Activated CD4-positive, alpha-beta T cell treated with anti-CD3 and anti-CD28 coated beads for 4 hours (primary cell): ENCODE data around the gene ZNF280D.
"Not testable (repeated sequence)": the region's sequence is repeated elsewhere in the genome, so short reads cannot be mapped to it uniquely, and the experiment has no call there.

Experiments
- DNase-seq, 2 donors: peaks; one replicate each; pipeline ENCODE4 v3.0.0-alpha.2; 2020

Gene ZNF280D

DNA sequence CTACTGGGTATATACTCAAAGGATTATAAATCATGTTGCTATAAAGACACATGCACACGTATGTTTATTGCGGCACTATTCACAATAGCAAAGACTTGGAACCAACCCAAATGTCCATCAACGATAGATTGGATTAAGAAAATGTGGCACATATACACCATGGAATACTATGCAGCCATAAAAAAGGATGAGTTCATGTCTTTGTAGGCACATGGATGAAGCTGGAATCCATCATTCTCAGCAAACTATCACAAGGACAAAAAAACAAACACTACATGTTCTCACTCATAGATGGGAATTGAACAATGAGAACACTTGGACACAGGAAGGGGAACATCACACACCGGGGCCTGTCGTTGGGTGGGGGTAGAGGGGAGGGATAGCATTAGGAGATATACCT lies 23.8 kb downstream of the ZNF280D start:
- DNase-seq = not testable (repeated sequence)

DNA sequence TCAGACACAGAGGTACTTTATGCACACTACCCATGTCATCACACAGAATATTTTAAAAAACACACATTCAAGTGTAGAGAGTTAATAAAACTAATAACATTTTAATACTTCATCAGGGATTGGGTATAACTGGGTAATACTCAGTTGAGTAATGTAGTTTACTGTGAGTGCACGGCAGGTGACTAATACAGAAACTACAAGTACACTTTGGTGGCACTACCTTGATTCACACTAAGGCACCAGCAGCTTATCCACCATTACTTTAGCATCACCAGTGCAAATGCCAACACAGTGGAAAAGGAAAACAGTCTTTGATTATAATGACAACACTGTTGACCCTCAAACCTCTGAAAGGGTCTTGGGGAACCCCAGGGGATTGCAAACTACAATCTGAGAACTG lies 33.6 kb downstream of the ZNF280D start:
- DNase-seq = no peak

DNA sequence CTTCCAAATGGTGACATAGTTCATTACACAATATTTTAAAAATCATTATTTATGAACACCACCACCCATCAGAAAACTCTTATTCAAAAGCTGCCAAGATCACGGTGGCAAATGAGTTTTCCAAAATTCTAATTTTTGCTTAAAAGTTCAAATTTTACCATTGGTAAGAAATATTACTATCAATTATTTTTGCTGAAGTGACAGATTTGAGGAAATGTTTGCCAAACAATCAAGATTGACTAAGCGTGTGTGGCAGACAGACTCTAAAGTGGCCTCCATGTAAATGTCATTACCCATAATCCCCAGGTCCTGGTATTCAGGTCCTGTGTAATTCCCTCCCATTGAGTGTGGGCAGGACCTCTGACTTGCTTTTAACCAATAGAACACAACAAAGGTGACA lies 35.0 kb downstream of the ZNF280D start:
- no peak for DNase-seq

DNA sequence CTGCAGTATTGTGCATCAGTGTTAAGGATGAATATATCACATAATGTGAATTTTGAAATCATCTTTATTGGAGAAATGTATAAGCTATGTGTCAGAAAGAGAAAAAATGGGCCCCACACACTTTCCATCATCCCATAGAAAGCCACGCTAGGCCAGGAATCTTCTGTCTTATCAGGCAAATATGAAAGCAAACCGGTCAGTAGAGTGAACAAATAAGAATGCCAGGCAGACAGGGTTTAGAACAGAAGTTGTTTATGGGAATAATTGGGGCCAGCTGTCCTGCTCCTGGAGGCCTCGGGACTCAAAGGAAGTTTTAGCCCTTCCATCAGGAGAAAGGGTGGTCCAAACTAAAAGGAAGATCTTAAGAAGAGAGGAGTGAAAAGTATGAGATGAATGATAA lies 39.5 kb downstream of the ZNF280D start:
- DNase-seq = no peak

DNA sequence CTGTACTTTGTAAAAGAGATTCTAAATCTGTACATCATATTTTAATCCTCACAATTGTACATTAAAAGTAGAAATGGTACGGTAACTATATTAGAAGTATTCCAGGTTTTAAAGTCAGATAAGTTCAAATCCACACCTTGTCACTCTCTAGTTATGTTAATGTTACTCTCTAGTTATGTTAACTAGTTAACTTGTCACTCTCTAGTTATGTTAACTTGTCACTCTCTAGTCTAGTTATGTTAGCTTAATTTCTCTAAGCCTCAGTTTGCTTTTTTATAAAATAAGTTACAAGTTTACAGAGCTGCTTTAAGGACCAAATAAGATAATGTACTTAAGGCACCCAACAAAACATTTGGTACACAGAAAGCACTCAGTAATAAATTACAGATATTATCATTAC lies 42.6 kb downstream of the ZNF280D start:
- DNase-seq = no peak

DNA sequence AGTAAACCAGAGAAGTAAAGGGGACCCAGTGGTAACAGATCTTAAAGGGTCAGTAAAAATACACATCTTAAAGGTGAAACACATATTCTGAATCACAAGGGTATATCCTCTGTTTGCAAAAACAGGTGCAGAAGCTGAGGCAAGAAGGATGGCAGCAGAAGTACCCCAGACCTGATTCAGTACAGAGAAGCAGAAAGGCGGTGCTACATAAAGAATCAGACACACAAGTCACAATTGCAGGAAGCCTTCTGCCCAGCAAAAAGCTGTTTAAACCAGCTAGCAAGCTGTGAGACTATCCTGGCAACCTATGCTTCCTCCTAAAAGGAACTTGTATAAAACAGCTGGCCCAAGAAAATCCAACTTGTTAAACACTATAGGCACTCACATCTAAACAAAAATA lies 49.4 kb downstream of the ZNF280D start:
- no peak for DNase-seq

DNA sequence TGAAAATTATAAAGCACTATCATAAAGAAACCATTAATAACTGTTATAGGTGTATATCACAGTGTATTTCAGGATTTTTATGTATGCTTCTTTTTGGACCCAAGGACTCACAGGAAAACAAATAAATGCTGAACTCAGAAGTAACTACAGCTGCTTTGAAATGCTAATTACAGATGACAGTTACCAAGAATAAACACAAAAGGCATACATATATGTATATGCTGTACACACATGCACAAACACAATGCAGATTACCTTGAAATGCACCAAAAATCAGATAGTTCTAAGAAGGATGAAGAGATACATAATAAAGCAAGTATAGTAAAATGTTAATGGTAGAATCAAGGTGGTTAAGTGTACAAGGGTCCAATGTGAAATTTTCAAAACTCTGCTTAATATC lies 52.2 kb downstream of the ZNF280D start:
- DNase-seq = no peak

DNA sequence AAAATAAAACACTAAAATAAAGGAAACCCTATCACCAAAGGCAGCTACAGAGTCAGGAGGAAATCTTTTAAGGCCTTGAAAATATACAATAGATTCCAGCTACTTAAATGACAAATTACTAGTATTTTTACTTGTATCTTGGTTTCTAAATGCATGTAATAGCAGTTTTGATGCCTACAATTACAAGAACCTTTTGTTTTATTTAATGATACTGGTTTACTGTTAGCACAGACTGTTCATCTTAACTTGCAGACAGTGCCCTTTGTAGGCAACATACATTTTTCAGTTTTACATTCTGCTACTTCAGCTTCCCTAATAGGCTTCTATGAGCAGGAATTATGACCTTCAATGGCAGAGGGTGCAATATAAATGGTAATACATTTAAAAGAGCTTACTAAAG lies 54.1 kb downstream of the ZNF280D start:
- DNase-seq = no peak

DNA sequence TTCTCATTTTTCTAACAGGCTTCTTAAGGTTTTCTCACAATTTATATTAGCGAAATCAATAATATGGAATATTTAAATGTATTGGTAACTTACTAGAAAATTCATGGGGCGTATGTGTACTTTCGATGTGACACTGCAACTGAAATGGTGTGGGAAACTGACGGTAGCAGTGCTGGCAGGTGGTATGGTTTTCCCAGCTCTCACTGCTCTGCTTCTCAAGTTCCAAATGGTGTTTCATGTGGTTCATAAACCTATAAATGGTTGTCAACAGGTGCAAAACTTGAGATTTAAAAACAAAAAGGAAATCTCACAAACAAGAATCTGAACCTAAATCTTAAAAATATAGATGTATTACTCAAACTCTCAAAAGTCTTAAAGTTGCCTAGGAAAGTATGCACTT lies 54.7 kb downstream of the ZNF280D start:
- DNase-seq = no peak

DNA sequence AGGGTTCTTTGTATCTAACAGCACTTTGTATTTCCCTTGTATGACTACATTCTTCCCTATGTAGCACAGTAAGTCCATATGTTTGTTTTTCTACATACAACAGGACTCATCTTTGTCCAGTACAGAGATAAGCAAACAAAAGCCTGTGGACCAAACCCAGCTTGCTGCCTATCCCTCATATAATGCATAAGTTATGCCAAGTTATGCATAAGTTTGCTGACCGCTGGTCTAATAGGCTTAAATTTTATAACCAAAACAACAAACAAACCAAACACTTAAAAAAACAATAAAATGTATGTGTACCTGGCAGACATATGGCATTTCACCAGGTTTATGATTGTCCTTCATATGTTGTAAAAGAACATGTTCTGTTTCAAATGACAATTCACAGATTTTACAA lies 56.0 kb downstream of the ZNF280D start:
- DNase-seq = no peak

DNA sequence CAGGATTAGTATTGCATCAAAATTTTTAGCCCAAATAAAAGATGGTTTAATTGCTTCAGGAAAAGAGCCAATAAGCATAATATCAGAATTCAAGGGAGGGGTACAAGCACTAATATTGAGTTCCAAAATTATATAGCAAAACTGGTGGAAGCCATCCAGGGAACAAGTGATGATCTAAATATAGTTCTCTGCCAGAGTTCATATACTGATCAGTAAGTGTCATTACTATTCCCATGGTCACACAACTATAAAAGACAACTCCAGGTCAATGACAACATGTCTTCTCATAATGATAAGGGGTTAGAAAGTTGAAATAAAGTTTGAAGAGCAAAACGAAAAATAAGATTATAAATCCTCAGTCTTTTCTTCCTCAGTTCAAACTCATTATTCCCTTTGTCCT lies 57.4 kb downstream of the ZNF280D start:
- DNase-seq = no peak

DNA sequence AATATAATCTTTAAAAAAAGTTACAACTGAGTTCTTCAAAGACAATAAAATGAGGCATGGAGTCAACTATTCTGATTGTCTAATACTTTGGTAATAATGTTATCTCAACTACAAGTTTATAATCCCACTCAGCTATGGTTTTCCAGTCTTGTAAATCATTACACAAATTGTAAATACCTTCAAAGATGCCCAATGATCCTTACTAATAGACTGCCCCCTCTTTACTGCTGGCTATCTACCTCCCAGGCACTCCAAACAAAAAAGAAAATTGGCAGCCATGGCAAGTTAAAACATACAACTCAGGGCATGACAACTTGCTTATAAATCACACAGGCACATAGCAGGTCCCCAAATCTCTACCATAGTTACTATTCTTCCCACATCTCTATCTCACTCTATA lies 58.5 kb downstream of the ZNF280D start:
- no peak for DNase-seq

DNA sequence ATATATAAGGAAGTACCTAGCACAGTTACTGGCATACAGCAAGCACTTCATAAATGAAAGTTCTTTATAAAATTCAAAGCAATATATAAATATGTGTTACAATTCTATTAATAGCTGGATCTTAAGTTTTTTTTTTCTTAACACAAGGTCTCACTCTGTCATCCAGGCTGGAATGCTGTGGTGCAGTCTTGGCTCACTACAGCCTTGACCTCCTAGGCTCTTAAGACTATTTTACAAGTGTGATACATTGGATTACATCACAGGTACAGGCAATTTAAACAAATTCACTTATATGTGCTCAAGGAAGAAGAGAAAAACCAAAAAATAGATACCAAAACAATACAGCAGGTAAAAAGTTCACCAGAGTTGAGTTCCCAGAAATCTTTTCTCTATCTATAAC lies 60.6 kb downstream of the ZNF280D start:
- DNase-seq = no peak

DNA sequence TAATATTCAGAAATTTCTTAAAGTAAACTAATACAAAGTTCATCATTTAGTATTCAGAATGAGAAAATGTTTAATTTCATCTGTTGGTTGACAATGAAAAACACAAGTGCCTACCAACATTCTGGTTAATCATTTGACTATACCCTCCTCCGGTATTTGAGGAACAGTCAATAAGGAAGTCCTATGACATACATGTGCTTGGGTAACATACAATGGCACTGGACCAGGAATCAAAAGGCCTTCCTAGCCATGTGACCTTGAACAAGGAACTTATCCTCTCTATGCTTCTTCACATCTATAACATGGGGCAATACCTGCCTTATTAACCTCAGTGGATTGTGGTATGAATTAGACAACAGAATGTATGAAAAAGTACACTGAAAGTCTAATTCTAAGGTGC lies 65.8 kb downstream of the ZNF280D start:
- no peak for DNase-seq

DNA sequence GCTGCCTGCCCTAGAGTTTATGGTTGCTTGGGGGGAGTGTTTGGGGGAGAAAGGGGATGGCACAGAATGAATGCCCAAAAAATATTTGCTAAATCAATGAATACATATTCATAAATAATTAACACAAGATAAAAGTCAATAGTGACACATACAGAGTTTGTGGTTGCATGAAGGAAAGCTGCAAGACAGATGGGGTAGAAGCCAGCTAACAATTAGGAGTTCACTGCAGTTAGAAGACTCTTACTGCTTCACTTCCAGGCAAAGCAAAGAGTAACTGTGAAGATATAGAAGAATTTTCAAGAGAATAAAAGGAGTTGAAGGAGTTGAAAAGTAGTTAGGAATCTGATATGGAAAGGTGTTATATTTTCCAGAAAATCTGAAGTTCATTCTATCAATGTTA lies 72.4 kb downstream of the ZNF280D start:
- no peak for DNase-seq

DNA sequence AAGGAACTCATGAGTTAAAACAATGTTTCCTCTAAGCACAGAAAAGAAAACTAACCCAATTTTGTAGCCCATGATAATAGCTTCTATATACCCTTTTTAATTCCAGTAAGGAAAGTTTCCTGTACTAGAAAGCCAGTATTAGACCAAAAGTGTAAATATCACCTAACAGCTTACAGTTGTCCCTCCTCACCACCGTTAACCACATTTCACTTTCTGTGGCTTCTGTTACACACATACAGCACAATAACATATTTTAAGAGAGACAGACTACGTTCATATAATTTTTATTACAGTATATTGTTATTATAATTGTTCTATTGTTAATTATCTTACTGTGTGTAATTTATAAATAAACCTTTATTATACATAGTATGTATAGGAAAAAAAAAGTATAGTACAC lies 74.1 kb downstream of the ZNF280D start:
- DNase-seq = no peak

DNA sequence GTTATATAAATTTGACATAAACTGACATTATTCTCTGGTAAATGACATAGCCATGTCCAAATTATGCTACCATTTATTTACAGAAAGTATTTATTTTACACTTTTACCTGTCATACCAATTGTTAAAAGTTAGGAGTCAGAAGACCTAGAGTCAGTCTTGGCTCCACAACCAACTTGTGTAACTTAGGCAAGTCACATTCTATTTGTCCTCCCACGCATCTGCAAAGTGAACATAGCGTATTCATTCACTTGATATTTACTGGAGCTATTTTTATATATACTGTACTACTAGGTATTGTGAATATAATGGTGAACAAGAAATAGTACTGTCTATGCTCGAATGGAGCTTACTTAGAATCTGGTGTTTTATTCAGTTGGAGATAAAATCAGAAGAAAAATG lies 78.7 kb downstream of the ZNF280D start:
- no peak for DNase-seq

DNA sequence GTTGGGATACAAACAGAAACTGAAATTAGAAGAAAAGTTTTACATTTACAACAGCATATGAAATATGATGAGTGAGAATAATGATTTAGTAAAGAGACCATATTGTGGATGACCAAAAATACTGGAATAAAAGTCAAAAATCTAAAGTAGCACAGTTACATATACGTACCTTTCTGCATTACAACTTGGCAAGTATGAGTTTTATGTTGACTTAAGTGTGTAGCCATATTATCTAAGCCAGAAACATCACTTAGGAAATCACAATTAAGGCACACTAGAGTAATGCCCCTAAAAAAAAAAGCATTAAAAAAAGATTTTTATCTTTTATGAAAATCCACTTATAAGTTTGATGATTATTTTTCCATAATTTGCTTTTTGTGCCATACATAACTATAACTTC lies 79.1 kb downstream of the ZNF280D start:
- no peak for DNase-seq

DNA sequence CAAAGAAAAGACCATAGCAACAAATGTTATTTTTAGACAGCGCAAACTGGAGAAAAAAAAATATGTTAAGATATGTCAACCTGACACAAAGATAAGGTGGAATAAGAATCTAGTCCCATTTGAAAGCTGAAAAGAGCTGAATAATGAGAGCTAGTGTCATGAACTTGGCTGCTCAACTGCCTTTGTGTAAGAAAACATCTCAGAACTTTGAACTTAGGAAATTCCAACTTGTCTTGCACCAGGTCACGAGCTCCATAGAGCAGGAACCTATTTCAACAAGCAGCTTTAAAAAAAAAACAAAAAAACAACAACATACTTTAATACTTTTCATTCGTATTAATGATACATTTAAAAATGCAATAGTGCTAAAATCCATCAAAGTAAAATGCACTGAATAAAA lies 79.5 kb downstream of the ZNF280D start:
- no peak for DNase-seq

DNA sequence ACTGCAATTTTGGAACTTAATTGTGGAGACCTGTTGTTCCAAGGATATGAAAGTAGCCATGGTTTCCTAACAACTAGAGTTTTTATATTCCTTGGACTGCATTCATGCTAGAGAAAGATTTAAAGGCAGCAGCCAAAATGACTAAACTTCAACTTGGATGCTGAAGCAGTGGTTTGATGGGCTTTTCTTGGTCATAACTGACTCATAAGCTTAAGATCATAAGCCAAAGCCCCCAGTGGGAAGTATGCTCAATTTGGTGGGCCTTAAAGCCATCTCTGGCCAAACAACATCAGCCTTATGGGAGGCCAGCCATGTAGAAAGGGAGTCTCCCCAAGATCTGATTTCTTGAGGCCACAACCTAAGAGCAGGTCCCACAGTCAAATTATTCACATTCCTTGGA lies 80.2 kb downstream of the ZNF280D start:
- DNase-seq = no peak

DNA sequence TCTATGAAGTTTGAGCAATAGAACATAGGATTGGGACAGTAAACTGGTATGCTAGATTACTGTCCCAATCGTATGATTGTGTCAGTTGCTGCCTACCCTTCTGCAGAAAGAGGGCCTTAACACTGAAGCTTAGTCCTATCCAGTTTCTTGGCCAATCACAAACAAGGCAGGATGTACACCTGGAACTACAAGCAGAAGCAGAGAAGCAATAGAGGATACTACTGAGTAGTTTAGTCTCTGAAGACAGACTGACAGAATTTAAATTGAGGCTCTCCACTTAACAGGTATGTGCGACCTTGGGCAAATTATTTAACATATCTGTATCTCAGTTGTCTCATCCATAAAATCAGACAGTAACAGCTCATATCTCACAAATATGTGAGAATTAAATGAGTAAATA lies 85.0 kb downstream of the ZNF280D start:
- DNase-seq = no peak

DNA sequence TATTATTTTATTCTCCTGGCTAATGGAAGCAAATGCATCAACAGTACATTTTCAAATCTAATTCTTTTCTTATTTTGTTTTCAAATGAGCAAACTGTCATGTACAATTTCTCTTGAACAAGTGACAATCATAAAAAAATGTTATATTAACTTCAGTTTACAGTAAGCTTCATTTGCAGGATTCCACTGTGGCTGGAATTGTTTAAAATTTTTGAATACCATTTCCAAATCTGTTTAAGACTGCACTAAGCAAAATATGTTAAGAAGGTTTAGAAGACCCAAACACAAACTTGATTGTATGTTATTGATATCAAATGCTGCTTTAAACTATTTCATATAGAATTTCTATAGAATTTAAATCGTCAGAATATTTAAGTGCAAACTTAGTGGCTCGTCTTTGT lies 92.8 kb downstream of the ZNF280D start:
- no peak for DNase-seq

DNA sequence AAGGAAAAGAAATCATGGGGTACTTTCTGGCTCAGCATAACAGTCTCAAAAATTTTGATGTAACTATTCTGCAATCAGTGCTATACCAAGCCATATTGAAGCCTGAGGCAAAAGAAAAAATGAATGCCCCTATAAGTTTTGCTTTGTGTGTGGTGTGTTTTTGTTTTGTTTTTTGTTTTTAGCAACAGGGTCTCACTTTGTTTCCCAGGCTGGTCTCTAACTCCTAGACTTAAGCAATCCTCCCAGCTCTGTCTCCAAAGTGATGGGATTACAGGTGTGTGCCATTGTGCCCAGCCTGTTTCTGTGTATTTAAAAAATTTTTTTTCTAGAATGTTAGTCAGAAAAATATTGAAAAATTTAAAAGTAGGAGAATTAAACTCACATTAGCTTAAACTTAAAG lies 93.2 kb downstream of the ZNF280D start:
- no peak for DNase-seq

DNA sequence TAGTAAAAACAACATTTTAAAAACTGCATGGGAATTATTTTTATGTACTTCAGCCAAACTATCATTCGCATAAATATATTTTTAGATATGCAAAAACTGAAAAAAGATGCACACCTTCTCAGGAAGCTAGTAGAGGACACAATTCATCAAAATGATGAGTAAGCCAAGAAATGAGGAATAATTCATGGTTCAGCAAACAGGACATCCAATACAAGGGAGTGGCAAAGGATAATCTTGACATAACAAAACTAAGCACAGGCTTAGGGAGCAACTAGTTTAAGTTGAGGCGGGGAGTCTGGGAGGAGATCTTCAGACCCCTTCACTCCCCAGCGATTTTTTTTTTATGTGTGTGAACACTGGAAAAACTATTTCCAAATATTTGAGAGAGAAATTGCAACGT lies 93.7 kb downstream of the ZNF280D start:
- DNase-seq = no peak

DNA sequence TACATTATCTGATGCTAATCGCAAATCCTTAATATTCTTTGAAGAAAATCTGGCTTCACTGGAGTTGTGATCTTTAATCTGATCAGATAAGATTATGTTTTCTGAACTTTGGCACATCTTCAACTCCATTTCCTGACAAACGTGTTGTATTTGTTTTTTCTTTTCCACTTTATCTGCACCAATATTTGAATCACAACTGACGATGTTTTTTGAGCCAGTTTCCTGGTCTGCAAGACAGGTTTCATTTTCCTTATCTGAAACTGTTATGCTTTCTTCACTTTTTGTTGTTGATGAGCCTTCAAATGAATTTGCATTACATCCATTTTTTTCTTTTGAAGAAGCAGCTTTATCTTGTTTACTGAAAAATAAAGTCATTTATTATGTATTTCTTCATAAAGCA lies 101.5 kb downstream of the ZNF280D start:
- DNase-seq = no peak

DNA sequence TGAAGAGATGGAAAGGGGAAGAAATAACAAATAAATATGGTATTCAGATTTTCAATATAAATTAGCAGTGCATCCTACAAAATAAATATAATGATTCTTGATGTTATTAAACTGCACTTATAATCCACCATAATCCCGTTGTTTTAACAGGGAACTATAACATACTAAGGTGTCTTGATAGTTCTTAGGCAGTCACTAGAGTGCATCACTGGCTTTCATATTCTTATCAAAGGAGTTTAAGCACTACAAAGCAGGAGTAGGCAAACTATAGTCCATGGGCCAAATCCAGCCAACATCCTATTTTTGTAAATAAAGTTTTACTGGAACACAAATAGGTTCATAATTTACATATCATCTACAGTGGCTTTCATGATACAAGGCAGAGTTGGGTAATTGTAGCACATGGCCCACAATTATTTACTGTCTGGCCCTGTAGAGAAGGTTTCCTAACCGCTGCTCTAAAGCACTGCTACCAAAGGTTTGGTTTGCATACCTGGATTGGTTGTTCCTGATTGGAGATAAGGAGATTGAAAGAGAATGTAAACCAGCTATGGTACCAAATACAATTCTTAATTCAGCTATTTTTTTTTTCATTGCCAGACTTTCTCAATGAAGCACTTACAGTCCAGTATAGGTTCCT lies 104.3 kb downstream of the ZNF280D start:
- no peak for DNase-seq
